GM21423 (cell line): Measurements from ENCODE around the gene FARP2.
"Not testable (repeated sequence)": the region's sequence is repeated elsewhere in the genome, so short reads cannot be mapped to it uniquely, and the experiment has no call there.

Experiments
- ATAC-seq: cut with Tn5 transposase; IDR thresholded peaks from one replicate; pipeline ENCODE4 v1.9.1; 2021; ENCODE audit warnings: mild to moderate bottlenecking, moderate library complexity; ENCODE audit not compliant: unreplicated experiment

FARP2 gene

GRCh38 chr2:241445426-241445825, 89.3 kb downstream of the FARP2 start:
- ATAC-seq = peak; percentile 54

- ATAC-seq = not testable (repeated sequence)
Measured at GRCh38 chr2:241450092-241450491, 94.0 kb downstream of the FARP2 start.

DNA sequence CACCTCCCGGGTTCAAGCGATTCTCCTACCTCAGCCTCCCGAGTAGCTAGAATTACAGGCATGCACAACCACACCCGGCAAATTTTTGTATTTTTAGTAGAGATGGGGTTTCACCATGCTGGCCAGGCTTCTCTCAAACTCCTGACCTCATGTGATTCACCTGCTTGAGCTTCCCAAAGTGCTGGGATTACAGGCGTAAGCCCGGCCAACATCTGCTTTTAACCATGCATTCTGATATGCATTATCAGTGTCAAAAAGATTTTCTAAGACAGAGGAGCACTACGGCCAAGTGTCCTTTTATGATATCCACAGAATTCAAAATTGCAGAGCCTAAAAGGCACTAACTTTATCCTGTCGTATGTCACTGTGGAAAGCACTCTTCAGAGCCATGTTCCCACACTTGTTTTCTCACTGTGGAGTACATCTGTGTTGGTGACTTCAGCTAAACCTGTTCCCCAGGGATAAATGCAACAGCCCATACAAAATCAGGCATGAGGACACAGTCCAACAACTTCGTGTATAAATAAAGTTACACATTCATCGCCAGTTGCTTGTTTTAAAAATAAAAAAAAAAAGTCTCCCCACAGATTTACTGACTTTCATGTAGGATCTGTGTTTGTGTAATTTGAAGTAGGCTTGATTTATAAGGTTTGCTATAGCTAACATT, 95.9 kb downstream of the FARP2 start:
- ATAC-seq = no peak

DNA sequence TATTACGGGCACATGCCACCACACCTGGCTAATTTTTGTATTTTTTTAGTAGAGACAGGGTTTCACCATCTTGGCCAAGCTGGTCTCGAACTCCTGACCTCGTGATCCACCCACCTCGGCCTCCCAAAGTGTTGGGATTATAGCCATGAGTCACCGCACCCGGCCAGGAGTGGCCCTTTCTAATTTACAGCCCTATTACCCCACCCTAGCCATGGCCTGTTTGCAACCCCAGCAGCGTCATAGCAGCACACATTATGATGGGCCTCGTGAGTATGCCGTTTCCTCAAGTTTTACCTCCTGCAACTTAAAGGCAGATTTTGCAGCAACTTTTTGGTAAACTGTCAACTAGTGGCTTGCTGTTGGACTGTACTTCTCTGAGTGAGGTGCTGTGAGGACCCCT, 97.8 kb downstream of the FARP2 start:
- ATAC-seq = not testable (repeated sequence)

DNA sequence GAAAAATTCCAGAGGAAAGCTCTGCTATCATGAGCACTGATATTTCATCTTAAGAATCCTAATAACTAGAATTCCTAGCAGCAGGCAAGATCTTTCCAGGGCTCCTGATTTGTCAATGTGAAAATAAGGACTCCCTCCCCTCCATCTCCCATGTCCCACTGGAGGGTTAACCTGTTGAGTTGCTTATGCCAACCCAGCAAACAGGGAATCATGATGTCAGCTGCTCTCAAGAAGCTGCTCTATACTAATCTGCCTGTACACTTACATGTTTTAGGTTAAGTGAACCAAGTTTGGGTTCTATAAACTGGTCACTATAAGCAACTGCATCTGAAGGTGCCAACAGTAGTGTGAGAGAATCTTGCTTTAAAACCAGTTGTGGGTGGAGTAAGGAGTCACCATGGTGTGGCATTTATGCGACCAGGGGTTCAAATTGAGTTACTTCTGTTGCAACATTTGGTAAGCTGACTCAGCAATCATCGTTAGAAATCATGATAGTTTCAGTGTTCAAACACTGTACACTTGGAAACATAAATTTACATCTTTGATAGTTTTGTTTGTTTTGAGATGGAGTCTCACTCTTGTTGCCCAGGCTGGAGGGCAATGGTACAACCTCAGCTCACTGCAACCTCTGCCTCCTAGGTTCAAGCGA, 98.9 kb downstream of the FARP2 start:
- ATAC-seq = no peak

GRCh38 chr2:241456546-241456945, 100.5 kb downstream of the FARP2 start:
- no peak for ATAC-seq

- ATAC-seq = no peak
Measured at GRCh38 chr2:241458687-241459086, 102.6 kb downstream of the FARP2 start.

DNA sequence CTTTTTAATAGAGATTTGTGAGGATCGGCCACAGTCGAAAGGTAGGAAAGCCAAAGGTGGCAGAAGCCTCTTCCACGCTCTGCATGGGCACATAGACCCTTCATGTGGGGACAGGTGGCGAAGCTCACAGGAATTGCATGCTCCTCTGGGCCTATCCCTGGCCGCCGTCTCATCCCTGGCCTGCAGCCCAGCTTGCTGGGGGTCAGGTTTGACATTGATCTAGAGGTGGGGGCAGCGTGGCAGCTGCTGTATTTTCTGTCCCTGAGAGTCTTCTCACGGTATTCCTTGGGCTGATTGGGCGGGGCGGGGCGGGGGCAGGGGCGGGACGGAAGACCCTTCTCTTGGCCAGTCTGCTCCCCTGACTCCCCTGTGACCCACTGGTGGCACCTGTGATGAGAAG, 103.4 kb downstream of the FARP2 start:
- no peak for ATAC-seq

- no peak for ATAC-seq
Measured at GRCh38 chr2:241460631-241461030, 104.5 kb downstream of the FARP2 start.

DNA sequence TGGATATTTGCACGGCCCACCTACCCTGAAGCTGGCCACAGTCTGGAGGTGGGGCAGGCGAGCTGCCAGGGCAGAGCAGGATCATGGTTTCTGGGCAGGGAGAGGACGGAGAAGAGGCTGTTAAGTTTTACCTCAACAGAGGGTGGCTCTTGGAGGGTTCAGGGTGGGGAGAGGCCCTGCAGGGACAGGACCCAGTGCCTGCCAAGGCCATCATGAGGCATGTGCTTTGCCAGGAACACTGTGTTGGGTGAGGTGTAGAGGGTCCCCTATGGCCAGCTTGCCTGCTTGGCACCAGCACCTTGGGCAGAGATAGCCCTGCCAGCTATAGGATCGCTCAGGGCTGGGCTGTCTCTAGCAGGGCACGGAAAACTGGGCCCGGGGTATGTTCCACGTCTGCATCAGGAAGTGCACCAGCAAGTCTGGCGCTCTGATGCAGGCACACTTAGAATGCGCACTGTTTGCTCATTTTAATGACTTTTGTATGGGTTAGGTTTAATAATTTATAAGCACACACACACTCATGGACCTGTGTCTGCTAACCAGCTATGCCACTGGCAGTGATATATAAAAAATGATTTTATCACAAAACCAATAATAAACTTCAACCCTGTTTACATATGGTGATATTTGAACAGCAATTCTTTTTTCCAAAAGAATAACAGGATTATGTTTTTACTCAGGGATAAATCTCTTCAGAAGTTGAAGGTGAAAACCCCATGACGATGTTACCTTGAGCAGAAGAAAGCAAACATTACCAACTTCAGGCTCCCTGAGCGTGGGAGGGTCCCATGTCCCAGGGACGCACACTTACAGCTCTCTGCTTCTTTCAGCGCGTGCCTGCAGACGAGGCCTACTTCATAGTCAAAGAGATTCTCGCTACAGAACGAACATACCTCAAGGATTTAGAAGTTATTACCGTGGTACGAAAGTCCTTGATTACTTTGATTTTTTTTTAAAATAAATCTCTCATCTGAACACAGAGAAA, 105.9 kb downstream of the FARP2 start:
- no peak for ATAC-seq

DNA sequence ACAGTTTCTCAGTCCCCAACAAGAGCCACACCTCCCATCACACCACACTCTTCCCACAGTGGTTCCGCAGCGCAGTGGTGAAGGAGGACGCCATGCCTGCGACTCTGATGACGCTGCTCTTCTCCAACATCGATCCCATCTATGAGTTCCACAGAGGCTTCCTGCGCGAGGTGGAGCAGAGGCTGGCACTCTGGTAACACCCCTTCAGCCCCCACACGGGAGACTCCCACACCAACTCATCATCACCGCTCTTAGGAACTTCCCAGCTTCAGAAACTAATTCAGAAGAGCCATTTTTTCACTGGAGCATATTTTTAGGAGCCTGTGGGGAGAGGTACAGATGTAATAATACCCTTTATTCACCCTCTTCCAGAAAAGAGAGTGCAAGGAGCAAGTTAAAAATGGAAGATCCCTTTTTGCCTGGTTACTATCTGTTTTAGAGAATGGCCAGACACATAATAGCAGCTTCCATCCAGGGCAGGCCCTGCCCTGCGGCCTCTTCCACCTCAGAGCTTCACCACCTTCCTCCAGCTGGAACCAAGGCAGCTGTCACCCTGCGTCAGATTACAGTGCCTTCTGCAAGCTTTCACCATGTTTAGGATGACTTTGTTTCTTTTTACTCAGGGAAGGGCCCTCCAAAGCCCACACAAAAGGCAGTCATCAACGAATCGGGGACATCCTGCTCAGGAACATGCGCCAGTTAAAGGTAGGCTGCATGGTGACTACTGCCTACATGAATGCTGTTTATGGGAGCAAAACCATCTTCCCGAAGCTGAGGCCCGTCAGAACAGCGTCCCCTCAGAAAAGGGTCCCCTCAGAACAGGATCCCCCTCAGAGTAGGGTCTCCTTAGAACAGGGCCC, 107.4 kb downstream of the FARP2 start:
- ATAC-seq = no peak

DNA sequence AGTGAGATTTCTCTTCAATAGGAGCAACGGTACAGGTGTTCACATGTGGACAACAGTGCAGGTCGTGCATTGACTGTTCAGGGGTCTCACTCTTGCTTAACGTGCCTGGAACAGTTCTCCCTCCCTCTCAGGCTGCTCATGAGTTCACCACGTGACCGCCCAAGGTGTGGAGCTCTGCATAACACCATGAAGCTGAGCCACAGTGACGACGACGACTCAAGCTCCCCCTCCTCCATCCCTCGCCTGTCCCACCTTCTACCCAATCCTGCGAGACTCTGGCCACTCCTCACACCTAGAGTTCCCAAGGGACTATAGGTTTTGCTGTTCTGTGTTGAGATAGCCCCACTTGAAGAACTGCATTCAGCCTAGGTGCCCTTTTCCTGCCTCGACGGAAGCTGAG, 109.5 kb downstream of the FARP2 start:
- no peak for ATAC-seq

DNA sequence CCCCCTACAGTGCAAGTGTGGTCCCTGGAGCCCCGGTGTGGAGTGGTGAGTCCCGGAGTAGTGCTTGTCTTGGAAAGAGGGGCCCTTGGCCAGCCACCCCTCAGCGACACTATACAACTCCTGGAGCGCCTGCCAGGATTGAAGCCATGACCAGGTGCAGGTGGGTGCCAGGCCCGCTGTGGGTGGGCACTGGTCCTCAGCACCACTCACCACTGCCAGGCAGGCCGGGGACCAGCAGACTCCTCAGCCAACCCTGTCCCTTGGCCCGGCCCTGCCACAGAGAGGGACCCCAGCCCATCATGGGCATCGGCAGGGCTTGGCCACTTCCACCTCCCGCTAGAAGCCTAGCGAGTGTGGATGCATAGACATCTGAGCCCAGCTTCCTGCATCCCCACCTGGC, 110.1 kb downstream of the FARP2 start:
- no peak for ATAC-seq

DNA sequence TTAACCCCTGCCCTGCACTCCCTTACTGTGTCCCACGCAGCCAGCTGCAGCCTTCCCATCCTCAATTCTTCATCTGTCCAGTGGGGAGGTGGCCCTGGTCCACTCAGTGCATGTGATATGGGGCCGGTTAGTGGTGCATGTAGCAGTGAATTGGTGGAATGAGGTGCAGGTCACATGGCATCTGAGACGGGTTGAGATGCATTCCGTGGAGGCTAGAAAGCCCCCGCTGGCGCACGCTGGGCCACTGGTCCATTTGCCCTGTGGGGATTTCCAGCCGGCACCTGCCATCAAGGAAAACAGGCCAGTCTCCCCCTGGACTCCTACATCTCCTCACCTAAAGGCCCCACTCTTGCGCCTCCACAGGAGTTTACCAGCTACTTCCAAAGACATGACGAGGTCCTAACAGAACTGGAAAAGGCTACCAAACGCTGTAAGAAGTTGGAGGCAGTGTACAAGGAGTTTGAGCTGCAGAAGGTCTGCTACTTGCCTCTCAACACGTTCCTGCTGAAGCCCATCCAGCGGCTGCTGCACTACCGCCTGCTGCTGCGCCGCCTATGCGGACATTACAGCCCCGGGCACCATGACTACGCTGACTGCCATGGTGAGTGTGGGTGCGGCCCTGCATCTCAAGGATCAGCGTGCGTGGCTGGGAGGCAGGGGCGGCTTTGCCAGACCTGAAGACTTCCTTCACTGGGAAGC, 111.8 kb downstream of the FARP2 start:
- no peak for ATAC-seq

- ATAC-seq = no peak
Measured at GRCh38 chr2:241468476-241468781, 112.3 kb downstream of the FARP2 start.

- ATAC-seq = no peak
Measured at GRCh38 chr2:241469746-241470145, 113.7 kb downstream of the FARP2 start.

DNA sequence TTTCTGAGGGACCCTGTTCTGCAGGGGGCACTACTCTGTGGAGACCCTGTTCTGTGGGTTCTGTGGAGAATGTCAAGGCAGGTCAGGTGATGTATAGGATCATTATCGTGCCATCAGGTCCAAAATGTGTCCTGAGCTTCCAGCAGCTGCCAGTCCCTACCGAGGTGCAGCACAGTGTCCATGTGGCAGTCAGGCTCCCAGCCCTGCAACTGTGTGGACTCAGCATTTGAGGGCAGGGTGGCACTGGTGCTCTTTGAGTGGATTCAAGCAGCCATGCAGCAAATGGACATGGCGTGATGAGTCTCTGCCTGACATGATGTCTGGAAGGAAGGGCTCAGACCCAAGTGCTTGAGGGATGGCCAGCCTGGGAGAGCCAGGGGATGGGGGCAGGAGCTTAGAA, 117.3 kb downstream of the FARP2 start:
- ATAC-seq = no peak

- no peak for ATAC-seq
Measured at GRCh38 chr2:241475267-241475666, 119.2 kb downstream of the FARP2 start.

DNA sequence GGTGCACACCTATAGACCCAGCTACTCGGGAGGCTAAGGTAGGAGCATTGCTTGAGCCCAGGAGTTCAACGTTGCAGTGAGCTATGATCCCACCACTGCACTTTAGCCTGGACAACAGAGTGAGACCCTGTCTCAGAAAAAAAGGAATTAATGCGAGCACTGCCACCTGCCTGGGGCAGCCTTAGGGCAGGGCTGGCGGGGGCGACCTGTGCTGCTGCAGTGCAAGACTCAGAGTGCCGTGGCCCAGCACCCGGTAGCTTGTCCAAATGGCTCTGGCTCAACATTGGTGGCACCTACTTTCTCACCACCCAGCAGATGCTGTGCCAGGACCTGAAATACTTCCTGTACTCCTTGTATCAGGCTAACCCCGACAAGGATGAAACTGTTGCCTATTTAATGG, 122.1 kb downstream of the FARP2 start:
- ATAC-seq = no peak
